Fibroblast of lung (primary cell): ENCODE data around the gene SIGLEC8.

Source experiments
- EZH2 ChIP-seq: IDR thresholded peaks from 2 replicates; pipeline ENCODE4 v1.5.1; 2012; ENCODE audit warnings: low read length, control low read depth, mild to moderate bottlenecking; ENCODE audit errors: missing control alignments
- TF ChIP-seq, protein P1 (sequence below), 2 donors: IDR thresholded peaks in 1 of 2; conservative IDR thresholded peaks in 1 of 2; 1 replicate in 1 of 2; 2 replicates in 1 of 2; pipeline ENCODE4 v1.5.1; 2011 to 2012; ENCODE audit warnings: low read length in 2 of 2, control low read depth in 1 of 2, inconsistent platforms in 1 of 2, low read depth in 1 of 2, mild to moderate bottlenecking in 1 of 2

DNA sequence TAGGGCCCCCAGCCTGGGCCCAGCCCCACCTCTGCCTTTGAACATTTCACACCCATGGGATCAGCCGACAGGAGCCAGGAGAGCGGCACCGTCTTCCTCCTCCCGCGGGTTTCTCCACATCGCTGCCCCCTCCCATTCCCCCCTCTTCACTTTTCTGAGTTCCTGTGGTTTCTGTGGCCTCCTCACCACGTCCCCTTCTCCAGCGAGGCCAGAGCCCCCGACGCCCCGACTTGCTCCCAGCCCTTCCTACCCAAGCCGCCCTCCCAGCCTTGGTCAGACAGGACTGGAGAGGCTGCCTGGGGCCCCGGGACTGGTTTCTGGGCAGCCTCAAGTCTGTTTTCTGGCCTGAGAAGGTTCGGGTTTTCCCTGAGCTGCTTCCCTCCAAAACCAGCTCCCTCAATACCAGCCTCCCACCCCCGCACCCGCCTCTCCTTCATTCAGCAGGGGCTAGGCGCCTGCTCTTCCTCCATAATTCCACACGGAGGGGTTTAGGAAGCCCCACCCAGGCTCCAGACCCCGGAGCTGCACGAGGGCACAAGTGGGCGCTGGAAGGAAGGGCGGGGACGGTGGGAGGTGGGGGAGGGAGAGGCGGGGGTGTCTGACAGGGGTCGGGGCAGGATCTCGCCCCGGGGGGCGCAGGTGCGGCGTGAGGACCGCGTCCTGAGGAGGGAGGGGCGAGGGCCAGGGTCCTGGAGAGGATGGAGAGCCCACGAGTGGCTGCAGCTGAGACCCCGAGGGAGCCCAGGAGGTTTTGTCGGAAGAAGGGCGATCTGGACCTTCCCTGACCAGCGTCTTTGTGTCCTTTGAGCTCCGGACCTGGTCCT, 36.8 kb downstream of the SIGLEC8 start:
- TF ChIP-seq, protein P1, sequence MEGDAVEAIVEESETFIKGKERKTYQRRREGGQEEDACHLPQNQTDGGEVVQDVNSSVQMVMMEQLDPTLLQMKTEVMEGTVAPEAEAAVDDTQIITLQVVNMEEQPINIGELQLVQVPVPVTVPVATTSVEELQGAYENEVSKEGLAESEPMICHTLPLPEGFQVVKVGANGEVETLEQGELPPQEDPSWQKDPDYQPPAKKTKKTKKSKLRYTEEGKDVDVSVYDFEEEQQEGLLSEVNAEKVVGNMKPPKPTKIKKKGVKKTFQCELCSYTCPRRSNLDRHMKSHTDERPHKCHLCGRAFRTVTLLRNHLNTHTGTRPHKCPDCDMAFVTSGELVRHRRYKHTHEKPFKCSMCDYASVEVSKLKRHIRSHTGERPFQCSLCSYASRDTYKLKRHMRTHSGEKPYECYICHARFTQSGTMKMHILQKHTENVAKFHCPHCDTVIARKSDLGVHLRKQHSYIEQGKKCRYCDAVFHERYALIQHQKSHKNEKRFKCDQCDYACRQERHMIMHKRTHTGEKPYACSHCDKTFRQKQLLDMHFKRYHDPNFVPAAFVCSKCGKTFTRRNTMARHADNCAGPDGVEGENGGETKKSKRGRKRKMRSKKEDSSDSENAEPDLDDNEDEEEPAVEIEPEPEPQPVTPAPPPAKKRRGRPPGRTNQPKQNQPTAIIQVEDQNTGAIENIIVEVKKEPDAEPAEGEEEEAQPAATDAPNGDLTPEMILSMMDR (conservative IDR thresholded peaks at IDR 0.05 in 1 of 2, IDR thresholded peaks at IDR 0.05 in 1 of 2; ENCODE audit: low read depth in 1 of 2, low read length in 2 of 2) = no peak
- no peak for TF ChIP-seq EZH2
